ENCODE measurements around the gene ELL2.
A peak's percentile ranks its signal among the peaks of the same experiment; 100 is the strongest.

Gene ELL2

DNA sequence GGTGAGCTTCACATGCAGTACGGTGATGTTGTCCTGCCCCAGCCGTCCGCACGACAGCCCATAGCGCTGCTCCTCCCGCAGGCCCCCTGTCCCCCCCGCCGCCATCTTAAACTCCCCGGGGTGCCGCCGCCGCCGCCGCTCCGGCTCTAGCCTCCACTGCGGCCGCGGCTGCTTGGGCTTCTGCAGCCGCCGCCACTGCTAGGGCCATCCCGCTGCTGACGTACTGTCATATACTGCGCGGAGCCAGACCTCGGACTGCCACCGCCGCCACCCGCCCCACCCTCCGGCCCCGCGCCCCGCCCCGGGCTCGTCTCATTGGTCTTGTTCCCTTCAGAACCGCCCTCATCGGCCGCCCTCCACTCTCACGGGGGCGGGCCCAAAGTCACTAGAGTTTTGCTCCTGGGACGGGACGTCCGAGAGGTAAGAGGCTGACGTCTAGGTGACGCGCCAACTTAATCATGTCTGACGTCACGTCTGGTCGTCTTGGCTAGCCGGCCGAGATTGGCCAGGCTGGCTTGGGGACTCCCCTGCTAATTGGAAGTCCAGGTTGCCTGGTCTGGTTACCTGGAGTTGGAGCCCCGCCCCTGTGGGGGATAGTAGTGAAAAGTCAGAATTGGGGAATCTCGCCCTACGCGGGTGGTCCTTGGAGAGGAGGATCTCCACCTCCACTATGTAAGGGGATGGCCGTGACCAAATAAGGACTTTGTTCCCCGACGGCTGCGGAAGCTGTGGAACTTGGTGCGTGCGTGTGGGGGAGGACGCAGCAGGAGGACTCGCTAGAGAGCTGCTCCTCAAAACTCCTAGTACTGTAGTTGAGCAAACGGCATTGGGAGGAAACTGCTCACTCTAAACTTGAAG, at the start of gene ELL2:
TSS of gene ELL2 (minus strand) at position 235 of the 858 bp plus-strand sequence. CDS start at position 105, 130 bp downstream.
- DNase-seq (ENCODE audit: low read depth in 2 of 2) = peak; percentile 94 to 98

DNA sequence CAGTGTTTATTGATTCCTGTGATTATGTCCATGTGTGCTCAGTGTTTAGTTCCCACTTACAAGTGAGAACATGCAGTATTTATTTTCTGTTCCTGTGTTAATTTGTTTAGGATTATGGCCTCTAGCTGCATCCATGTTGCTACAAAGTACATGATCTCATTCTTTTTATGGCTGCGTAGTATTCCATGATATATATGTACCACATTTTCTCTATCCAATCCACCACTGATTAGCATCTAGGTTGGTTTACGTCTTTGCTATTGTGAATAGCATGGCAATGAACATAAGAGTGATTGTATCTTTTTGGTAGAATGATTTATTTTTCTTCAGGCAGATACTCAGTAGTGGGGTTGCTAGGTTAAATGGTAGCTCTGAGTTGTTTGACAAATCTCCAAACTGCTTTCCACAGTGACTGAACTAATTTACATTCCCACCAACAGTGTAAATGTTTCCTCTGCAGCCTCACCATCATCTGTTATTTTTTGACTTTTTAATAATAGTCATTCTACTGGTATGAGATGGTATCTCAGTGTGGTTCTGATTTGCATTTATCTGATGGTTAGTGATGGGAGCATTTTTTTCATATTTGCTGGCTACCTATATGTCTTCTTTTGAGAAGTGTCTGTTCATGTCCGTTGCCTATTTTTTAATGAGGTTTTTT, 47.5 kb upstream of the ELL2 start:
- no peak for DNase-seq (ENCODE audit: low read depth in 2 of 2)

DNA sequence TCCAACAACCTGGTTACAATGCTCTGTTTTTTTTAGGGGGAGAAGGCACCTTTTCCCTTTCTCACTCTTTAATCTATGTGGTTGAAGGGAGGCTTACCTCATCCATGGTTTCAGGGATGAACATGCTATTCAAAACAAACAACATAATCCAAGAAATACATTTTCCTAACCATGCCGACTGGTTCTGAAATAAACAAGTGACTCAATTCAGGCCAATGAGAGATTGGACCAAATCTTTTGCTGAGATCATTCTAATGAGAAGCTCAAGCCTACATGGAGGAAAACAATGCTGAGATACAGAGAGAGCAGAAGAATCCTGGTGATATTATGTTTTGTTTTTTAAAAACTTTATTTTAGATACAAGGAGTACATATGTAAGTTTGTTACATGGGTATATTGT, 46.8 kb upstream of the ELL2 start:
- no peak for DNase-seq (ENCODE audit: low read depth in 2 of 2)

- DNase-seq (ENCODE audit: low read depth in 2 of 2) = no peak
Observed at GRCh38 chr5:96007051-96007450, 45.4 kb upstream of the ELL2 start.

GRCh38 chr5:96006291-96006690, 44.6 kb upstream of the ELL2 start:
- no peak for DNase-seq (ENCODE audit: low read depth in 2 of 2)

DNA sequence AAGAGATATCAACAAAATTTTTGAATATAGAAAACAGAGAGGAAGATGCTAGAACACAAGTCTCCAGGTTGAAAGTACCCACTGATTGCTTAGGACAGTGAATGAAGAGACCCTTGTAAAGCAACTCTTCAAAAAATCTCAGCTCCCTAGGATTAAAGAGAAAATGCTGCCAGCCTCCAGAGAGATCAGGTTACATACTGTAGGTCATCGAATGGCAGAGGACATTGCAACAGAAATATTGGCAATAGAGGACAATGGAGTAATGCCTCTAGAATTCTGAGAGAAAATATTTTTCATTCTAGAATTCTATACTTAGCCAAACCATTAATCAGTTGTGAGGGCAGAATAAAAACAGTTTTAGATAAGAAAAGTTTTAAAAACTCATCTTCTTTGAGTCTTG, 43.1 kb upstream of the ELL2 start:
- DNase-seq (ENCODE audit: low read depth in 2 of 2) = no peak

DNA sequence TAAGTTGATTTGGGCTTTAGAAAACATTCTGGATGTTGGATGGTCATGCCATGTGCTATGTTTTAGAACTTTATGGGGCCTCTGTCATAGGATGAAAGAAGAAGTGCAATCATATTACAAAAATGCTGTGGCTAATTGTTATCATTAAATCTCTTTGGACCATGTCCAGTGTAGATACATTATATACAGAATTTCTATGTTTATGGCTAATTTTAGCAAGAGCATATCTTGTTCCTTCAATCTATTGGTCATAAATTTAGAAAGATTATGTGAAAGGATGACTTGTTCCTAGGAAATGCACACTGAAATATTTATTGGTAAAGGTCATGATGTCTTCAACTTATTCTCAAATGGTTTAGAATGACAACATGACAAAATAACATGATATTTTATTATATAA, 42.4 kb upstream of the ELL2 start:
- DNase-seq (ENCODE audit: low read depth in 2 of 2) = no peak

GRCh38 chr5:96001262-96001661, 39.6 kb upstream of the ELL2 start:
- DNase-seq (ENCODE audit: low read depth in 2 of 2) = no peak

DNA sequence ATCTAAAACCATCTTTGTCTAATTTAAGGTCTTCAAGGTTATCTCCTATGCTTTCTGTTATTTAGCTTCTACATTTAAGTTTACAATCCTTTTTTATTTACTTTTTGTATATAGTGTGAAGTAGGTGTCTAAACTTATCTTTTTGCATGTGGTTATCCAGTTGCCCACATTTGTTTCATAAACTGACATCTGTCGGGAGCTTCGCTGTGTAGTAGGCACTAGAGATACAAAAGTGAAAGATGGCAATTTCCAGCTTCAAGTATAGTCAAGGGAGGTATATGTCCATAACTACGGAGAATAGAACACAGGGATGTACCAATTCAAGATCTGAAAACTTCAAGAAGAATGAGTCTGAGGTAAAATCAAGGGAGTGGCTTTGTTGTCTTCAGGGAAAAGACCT, 38.7 kb upstream of the ELL2 start:
- no peak for DNase-seq (ENCODE audit: low read depth in 2 of 2)

DNA sequence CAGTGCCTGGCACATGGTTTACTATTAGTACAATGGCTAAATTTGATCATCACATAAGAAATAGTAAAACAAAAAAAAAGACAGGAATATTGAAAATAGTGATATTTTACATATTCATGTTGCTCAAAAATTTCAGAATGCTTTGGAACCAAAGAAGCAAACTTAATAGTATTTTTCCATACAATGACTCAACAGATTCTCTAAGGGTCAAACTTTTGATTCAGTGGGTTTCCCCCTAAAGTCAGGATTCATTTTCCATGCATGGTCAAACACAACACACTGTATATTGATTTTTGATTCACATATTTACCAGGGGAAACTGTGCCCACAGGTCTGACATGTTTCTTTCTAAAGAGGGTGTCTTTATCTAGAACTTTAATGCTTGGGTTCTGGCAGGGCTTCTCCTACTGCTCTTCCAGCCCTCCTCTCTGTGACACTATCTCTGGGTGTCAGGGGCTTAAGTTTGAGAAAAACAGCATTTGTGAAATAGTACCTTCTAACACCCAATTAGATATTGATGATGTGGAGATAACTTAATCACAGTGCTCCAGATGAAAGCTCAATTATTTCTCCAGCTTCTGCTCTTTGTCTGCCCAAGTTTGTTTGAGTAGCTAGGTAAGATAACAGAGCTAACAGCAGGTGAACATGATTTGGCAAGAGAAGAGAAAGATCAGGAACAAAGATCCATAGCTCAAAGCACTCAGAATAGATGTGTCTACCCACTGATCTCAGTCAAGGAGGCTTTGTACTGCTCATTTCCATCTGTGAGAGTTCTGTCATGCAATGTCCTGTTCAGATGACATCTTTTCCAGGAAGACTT, 35.5 kb upstream of the ELL2 start:
- DNase-seq (ENCODE audit: low read depth in 2 of 2) = no peak

- DNase-seq (ENCODE audit: low read depth in 2 of 2) = no peak
Observed at GRCh38 chr5:95995962-95996489, 34.4 kb upstream of the ELL2 start.

- no peak for DNase-seq (ENCODE audit: low read depth in 2 of 2)
Observed at GRCh38 chr5:95993776-95994175, 32.1 kb upstream of the ELL2 start.

DNA sequence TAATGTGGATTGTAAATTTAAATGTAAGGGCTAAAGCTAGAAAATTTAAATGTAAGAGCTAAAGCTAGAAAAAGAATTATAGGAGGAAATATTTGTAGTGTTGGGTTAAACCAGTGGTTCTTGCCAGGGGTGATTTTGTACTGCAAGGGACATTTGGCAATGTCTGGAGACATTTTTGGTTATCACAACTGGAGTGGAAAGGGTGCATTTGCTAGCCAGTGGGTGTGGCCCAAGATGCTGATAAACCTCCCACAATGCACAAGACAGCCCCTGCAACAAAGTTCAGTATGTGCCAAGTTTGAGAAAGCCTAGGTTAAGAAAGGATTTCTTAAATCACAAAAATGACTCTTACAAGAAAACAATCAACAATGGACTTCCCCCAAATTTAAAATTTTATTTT, 31.6 kb upstream of the ELL2 start:
- DNase-seq (ENCODE audit: low read depth in 2 of 2) = no peak

GRCh38 chr5:95989283-95990048, 27.8 kb upstream of the ELL2 start:
- DNase-seq (ENCODE audit: low read depth in 2 of 2) = no peak

GRCh38 chr5:95988877-95989276, 27.2 kb upstream of the ELL2 start:
- no peak for DNase-seq (ENCODE audit: low read depth in 2 of 2)

DNA sequence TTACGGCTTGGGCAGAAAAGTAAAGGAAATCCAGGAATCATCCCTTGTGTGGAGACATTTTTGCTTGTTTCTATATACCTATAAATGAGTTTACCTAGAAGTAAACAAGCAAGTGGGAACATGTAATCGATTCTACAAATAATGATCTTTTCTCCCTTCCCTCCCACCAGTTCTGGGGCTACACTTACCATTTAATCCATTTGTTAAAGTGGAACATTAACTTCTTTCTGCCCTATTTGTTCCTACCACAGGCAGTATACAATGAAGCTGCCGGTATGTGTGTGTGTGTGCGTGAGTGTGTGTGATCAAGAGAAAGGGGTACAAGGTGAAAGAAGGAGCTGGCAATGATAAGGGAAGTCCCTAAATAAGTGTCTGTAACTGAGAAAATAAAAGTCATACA, 26.4 kb upstream of the ELL2 start:
- no peak for DNase-seq (ENCODE audit: low read depth in 2 of 2)

GRCh38 chr5:95986937-95987520, 25.4 kb upstream of the ELL2 start:
- no peak for DNase-seq (ENCODE audit: low read depth in 2 of 2)

DNA sequence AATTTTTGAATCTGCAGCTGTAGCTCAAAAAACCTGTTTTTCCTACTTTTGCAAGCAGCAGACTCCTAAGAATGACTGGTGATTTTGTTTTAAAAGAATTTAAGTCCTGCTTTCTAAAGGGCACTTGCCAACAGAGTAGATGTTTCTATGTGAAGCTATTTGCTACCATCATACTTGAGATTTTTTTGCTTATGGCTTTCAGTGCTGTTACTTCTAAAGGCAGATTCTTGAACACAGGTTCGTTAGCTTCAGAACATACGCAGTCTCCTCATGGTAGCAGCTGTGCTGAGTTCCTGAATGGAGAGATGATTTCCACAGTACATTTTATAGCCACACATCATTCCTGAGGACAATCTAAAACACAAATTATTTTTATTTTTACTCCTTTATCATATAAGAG, 24.4 kb upstream of the ELL2 start:
- DNase-seq (ENCODE audit: low read depth in 2 of 2) = no peak

- no peak for DNase-seq (ENCODE audit: low read depth in 2 of 2)
Observed at GRCh38 chr5:95985249-95985648, 23.6 kb upstream of the ELL2 start.

DNA sequence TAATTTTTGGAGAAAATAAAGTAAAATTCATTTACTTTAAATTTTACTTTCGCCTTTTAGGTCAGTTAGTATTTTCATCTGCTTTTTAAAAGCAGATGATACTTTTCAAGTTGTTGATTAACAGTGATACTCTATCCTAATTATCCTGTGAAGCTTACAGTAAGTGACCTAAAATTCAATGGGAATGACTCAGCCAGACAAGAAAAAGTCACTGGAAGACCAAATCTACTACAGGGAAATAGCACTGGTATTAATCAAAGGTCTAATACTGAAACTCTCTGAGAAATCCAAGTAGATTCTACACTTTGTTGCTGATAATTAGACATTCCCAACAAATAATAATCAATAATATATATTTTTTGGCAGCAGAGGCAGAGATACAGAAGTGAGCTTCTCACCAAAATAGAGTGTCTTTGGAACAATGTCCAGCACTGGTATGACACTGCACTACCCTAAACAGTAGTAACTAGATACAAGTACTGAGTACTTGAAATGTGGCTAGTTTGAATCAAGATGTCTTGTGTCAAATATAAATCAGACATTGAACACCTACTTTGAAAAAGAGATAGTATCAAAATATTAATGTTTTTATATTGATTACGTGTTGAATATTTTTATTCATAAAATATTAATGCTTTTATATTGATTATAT, 22.8 kb upstream of the ELL2 start:
- no peak for DNase-seq (ENCODE audit: low read depth in 2 of 2)

- DNase-seq (ENCODE audit: low read depth in 2 of 2) = no peak
Observed at GRCh38 chr5:95983509-95983908, 21.9 kb upstream of the ELL2 start.
